ENCODE results near the gene DAPK1.
"Not testable (repeated sequence)": the region's sequence is repeated elsewhere in the genome, so short reads cannot be mapped to it uniquely, and the experiment has no call there.

Gene DAPK1

DNA sequence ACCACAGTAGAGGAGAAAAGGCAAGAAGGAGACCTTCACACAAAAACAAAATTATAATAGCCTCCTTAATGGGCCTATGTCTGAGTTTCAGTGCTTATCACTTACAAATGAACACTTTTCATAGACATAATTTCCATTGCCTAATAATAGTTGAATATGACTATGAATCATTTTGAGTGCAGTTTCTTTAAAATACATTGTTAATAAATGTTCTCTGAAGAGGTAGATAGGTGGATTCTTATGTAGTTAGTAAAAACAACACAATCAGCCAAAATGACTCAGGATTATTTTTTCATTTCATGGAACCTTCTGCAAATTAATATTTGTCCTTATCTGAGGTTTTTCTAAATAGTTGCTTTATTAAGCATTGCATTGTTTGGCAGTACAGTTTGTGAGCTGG lies 45.6 kb downstream of the DAPK1 start:
- DNase-seq (ENCODE audit: low spot score): no peak

DNA sequence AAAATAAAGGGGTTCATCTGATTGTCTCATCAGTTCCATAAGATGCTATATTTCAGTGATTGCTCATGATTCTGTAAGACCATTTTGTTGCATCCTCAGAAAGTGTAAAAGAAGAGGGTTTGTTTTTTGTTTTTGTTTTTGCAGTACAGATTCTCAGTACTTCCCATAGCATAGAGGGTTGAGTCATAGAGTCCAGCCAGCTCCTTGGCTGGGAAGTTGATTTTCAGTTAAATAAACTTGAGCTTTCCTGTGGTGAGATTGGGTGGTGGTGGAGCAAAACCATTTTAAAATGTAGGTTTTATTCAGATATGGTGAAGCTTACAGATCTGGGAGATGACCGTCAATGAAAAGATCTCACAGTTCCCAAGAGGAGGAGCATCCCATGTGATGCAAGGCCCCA lies 48.2 kb downstream of the DAPK1 start:
- DNase-seq (ENCODE audit: low spot score): no peak

DNA sequence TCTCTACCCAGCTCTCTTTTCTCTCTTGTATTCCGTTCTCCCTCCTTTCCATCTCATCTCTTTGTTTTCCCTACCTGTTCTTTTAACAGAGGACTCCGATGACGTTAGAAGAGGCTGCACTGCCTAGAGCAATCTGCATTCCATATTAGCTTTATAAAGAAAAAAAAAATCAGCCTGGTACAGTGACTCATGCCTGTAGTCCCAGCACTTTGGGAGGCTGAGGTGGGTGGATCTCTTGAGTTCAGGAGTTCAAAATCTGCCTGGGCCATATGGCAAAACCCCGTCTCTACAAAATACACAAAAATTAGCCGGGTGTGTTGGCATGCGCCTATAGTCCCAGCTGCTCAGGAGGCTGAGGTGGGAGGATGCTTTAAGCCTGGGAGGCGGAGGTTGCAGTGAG lies 49.0 kb downstream of the DAPK1 start:
- no peak for DNase-seq (ENCODE audit: low spot score)

DNA sequence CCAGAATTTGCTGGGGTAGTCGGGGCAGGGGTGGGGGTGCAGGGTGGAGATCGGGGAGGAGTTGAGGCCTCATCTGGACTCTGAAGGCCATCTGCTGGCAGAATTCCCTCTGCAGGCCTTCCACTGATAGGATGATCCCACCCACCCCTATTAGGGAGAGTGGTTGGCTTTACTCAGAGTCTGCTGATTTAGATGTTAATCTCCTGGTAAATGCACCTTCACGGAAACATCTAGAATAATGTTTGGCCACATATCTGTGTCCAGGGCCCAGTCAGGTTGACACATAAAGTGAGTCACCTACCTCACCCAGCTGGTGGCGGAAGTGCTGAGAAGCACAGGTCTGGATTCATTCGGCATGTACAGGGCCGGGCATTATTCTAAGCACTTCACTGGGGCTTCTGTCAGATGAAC lies 50.0 kb downstream of the DAPK1 start:
- DNase-seq (ENCODE audit: low spot score): no peak

DNA sequence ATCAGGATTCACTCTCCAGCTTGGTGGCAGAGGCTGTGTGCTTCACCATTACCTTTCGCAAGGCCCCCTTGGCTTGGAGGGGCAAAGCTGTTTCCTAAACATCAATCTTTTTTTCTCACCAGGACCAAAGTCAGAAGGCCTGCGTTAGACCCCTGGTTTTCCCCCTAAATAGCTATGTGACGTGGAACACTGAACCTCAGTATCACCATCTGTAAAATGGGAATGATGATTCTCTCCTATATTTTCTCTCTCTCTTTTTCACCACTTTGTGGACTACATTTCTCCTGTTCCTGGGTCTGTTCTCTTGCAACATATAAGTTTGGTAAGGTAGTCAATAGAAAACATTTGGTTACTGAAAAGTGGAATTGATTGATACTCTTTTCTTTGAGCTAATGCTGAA lies 50.5 kb downstream of the DAPK1 start:
- DNase-seq (ENCODE audit: low spot score): no peak

DNA sequence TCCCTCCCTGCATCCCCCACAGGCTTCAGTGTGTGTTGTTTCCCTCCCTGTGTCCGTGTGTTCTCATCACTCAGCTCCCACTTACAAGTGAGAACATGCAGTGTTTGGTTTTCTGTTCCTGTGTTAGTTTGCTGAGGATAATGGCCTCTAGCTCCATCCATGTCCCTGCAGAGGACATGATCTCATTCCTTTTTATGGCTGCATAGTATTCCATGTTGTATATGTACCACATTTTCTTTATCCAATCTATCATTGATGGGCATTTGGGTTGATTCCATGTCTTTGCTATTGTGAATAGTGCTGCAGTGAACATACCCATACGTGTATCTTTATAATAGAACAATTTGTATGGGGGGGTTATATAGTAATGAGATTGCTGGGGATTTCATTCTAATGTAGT lies 51.4 kb downstream of the DAPK1 start:
- not testable (repeated sequence) for DNase-seq (ENCODE audit: low spot score)

DNA sequence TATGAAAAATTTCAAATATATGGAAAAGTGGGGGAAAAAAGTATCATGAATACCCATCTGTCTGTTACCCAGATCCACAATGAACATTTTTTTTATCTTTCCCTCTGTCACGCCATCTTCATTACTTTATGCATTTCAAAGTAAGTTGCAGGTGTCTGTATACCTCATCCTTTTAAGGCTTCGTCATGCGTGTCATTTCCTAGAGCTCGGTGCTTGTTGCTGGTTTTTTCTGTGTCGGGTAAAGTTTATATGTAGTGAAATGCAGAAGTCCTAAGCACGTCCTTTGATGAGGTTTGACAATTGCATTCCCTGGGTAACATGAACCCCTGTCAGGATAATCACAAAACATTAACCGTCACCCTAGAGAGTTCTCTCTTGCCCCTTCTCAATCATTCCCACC lies 52.1 kb downstream of the DAPK1 start:
- no peak for DNase-seq (ENCODE audit: low spot score)

DNA sequence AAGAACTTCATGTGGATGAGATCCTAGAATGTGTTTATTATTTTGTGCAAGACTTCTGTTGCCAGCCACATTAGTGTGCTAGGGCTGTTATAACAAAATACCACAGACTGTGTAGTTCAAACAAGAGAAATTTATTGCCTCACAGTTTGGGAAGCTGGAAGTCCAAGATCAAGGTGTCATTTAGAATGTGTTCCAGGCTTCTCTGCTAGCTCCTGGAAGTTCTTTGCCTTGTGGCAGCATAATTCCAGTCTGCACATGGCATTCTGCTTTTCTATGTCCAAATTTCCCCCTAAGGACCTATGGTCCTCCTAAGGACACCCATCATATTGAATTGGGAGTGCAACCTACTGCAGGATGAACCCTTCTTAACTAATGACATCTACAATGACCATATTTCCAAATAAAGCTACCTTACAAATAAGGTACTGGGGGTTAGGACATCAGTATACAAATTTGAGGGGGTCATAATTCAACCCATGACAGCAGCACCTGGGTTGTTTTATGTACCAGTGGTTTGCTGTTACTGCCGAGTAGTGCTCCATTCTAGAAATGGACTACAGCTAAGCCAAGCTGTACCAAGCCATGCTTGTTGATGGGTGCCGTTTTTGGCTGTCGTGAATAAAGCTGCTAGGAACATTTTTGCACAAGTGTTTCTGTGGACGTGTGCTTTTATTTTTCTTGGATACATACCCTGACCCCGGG lies 52.7 kb downstream of the DAPK1 start:
- DNase-seq (ENCODE audit: low spot score): no peak

DNA sequence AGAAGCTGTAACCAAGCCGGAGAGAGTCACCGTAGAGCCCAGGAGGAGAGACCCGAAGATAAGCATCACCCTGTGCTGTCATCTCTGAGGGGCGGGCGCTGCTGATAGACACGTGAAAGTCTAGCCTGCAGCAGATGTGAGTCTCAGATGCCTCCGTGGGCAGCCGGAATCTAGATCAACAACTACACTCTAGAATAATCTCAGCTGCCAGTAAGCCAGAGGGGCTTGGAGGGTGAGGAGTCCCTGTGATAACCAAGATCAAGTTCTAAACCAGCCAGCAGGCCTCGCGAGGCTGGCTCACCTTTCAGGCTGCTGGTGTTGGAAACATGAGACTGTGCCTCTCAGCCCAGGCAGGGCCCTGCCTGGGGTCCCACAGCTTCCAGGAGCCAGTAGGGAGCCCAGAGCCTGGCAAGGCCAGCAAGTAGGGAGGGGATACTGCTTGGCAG lies 54.1 kb downstream of the DAPK1 start:
- no peak for DNase-seq (ENCODE audit: low spot score)

DNA sequence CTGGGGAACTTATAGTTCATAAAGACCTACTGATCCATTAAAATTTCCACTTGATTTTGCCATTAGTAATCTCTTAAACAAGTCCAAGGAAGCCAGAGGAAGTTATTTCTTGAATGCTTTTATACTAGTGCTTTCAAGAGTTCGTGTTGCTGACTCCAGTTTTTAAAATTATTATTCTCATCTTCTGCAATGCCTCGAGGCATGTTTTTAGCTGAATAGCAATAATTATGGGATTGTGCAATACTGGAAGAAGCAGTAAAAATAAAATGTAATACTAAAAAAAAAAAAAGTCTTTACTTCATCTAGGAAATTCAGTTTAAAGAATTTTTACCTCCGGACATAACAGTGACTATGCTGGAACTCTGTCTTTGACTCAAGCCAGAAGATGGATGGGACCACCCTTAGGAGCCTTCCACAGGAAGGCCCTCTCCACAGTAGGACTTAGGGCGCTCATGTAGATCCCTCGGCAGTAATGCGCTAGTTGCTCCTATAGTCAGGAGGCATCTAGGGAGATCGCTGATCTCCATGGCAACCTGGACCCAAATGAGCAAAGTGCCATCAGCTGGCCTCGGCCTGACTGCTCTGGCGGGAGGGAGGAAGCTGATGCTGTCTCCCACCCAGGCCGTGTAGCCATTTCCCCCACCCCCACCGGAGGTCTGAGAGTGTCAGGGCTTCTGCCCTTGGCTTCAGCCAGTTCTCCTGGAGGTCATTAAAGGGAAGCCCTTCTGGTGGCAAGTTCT lies 56.7 kb downstream of the DAPK1 start:
- no peak for DNase-seq (ENCODE audit: low spot score)

DNA sequence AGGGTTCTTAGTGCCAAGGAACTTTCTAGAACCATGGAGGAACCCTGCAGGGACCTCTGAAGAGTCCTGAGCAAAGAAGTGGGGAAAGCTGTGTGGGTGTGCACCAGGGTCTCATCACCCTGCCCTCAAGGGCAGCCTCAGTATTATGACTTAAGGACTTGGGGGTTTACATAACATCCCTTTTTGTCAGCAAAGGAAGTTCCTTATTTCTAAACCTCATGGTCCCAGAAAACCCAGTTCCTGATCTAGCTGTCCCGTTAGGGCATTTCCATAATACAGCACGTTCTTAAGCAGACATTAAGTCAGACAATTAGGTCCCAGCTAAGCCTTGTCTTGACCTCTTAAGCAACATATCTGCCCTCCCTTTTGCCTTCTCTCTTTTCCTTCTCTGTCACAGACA lies 57.3 kb downstream of the DAPK1 start:
- no peak for DNase-seq (ENCODE audit: low spot score)

DNA sequence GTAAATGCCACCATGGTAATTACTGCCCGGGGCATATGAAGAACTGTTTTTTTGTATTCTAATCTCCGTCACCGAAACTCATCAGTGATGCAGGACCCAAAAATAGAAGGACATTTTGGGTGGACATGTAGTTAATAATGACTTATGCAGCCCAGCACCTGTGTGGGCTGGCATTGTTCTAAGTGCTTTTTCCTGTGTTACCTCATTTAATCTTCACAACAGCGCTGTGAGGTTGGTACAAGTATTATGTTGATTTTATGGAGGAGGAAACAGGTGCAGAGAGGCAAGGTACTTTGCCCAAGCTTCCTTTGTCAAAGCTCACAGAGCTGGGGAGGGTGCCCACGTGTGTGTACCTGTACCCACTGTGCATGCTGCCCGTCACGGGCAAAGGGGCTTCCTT lies 58.4 kb downstream of the DAPK1 start:
- DNase-seq (ENCODE audit: low spot score): no peak

DNA sequence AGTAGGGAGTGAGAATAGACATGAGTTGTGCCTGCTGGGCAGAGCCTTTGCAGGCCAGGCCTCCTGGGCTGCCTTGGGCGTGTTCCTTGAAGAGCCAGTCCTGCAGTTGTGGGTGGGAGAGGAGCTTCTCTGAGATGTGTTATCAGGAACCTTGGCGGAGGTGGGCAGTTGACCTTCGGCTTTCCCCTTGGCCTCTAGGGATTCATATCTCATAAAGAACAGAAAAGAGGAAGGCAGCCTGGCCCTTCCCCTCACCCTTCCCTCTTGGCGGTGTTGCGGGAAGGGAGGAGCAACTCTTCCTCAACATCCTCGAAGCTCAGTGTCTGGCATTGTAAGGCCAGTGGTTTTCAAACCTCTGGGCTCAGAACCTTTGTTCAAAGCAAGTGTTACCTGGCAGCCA lies 59.2 kb downstream of the DAPK1 start:
- DNase-seq (ENCODE audit: low spot score): no peak

DNA sequence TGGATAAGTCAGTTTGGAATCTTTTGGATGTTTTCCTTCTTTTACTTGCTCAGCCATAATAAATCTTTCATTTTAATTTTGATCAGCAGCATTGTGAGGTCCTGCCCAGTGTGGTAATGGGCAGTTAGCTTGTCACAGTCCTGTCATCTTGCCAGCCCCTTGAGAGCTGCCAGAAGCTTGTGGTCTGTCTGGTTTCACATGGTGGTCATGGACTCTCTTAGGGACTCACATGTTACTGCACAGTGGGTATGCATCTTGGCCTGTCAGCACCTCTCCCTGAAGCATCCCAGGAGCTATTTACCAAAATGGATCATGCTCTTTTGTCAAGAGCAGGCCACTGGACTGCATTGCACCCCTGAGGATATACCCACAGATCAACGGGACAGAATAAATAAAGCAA lies 60.3 kb downstream of the DAPK1 start:
- DNase-seq (ENCODE audit: low spot score): no peak

DNA sequence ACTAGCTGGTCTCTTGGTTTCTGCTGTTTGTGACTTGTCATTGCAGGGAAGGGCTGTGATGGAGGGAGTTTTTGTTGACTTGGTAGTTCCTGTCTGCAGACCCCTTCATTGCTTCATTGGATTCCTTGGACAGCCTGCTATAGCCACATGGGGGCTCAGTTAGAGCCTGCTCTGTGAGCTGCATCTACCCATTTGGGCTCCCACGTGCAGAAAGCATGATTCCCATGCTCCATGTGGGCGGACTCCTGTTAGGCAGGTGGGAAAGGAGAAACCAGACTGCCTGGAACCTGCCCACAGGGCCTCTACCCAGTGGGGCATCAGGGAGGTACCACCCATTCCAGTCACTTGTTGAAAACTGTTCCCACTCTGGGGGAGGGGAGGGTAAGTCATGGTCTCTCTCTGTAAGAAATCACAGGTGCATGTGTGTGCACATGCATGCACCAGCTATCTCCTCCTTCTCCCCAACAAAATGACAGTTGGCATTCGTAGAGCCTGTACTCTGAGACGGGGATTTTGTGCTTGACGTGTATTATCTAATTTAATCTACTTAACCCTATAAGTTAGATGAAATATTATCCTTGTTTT lies 61.0 kb downstream of the DAPK1 start:
- no peak for DNase-seq (ENCODE audit: low spot score)

DNA sequence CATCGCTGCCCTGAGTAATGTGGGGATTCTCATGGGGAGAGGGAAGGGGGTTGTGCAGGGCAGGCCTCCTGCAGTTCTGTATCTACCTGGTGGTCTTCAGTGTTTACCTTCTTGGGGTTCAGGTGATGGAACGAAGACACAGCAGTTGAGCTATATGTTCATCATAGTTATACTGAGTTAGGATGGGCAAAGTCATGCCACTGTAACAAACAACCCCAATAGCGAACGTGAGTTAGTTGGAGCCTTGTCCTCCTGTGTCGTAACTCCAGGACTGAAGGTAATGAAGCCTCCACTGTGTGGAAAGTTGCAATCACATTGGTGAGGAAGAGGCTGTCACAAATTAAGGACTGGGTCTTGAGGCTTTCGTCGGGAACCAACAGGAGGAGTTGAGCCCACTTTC lies 64.4 kb downstream of the DAPK1 start:
- no peak for DNase-seq (ENCODE audit: low spot score)

DNA sequence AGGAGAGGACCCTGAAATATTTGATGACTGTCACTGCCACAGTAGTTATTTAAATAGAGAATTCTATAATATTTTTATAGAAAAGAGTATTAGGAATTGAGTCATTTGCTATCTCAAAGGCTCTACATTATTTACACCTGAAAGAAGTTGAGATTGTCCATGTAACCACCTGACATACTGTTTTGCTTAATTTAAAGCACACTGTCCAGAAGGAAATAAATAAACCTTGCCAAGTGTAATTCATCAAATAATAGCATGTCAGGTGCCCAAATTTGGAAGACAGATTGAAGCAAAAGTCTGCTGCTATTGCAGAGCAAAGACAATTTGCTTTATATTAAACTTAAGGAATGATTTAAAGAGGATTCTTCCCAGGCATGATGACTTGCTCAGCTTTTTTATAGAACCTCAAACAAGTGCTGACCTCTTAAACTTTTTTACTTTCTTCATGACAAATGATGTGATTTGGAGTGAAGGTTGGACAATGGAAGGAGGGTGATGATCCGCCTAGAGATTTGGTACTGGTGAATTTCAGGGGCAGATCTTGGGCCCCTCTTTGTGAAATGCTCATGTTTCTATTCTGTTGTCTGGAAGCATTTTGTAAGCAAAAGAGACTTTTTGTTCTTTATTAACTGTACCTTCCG lies 65.0 kb downstream of the DAPK1 start:
- DNase-seq (ENCODE audit: low spot score): no peak

DNA sequence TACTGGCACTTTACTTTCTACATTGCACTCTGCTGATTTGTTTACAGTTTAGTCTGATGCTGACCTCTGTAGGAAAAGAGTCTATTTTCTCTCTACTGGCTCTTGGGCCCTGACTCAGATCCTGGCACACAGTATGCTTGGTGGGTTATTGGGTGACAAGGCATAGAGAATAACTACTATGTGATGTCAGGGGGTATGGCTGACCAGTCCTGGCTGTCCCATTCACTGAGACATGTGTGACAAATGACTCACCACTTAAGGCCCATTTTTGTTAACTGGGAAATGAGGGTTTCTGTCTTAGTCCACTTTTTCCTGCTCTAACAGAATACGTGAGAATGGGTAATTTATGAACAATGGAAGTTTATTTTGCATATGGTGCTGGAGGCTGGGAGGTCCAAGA lies 66.4 kb downstream of the DAPK1 start:
- DNase-seq (ENCODE audit: low spot score): no peak

DNA sequence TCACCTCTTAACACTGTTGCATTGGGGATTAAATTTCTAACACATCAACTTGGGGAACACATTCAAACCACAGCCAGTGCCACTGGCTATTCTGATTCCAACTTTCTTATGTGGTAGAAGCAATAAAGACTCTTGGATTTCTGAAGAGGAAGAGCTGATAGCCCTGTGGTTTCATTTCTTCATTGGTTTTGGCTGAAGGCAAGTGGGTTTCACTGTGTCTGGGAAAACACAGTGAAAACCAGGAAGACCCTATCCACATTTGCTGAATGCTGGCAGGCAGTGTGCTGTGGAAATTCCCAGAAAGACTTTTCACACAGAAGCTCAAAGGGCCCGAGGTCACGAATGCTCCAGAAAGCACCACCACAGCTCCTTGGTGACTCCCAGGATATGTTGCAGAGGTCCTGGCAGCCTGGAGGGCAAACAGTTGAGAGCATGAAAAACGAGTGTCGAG lies 67.1 kb downstream of the DAPK1 start:
- no peak for DNase-seq (ENCODE audit: low spot score)

DNA sequence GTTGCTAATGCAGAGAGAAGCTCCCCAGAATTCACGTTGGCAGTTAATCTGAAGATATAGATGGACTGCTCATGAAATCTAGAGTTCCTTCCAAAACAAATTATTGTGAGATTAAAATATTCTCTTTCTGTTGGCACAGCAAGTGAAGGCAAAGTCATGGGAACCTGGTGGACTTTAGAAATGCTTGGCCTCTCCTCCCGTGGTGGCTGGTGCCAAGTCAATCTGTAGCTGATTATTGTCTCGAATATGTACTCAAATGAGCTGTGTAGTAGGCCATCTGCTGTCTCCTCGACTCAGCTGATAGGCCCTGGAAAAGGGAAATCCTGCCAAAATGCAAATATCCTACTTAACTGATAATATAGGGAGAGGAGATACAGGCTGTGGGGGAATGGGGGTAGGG lies 69.3 kb downstream of the DAPK1 start:
- DNase-seq (ENCODE audit: low spot score): no peak

DNA sequence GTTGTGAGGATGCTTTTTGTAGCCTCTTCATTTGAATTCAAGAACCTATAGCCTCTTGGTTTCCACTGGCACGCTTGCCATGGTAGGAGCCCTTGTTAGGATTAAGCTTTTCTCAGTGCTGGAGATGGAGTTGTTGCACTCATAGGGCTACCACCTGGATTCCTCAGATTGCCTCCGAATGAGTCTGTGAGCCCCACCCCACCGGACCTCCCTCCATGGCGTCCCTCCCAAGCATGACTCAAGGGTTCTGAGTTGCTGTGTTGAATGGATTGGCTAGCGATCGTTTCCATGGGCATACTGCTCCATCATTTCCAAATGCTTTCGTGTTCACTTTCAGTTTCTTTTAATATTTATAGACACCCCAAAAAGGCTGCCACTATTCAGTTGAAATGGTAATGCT lies 69.9 kb downstream of the DAPK1 start:
- DNase-seq (ENCODE audit: low spot score): no peak

DNA sequence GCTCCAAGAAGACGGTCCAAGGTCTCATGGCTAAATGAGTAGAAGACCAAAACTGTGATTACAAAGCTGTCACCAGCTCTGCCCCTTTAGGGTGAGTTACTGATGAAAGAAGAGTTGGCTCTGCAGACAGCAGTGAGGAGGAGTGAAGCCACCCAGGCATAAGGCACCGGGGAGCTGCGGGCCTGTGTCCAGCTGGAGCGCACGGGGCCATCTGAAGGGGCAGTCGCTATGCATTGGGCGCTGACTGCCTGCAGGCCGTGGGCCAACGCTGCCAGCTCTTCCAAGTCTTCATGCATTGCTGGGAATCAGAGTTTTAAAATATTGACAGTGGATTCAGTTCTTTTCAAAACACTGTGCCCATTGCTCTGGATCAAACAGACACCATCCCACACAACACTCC lies 70.3 kb downstream of the DAPK1 start:
- DNase-seq (ENCODE audit: low spot score): no peak

DNA sequence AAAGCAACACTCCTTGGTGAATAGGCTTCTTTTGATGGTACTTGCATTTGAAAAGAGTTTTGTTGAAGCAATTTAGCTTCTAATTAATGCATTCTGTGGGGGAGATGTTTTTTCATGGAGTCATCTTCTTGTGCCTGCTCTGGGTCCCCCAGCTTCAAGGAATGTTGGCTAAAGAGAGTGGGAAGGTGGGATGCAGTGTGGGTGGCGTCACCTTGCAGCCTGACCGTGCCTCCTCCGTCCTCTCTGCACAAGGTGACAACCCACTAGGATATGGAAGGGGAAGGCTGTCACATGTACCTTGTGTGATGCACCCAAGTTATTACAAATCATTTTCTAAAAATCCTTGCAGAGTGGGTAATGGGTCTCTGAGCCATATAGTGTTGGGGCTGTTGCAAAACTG lies 70.7 kb downstream of the DAPK1 start:
- no peak for DNase-seq (ENCODE audit: low spot score)

Data from activated CD4-positive, alpha-beta T cell treated with anti-CD3 and anti-CD28 coated beads, Interleukin-2, Interleukin-4, amounts not matched to agents 100 ng/mL and 50 ng/mL, durations not matched to agents 16 hours and 8 hours (primary cell).